Astrocyte (in vitro differentiated cells and primary cell): ENCODE measurements around the gene OSR1. TPM values are rescaled to one million over a fixed set of nuclear protein-coding genes. Genes with fewer than 3 reads are reported as not detected.

Experiments
- DNase-seq: peaks from one replicate; pipeline ENCODE4 v3.0.0-alpha.2; 2010; ENCODE audit warnings: low read depth
- FAIRE-seq: peaks from 2 replicates; lab custom pipeline; 2011; peaks lifted over from hg19 to GRCh38; lab: Jason Lieb, UNC
- H2AFZ ChIP-seq: 2 replicates; pipeline ENCODE4 v1.6.0; 2012; ENCODE audit warnings: low read depth, low read length, inconsistent platforms
- H3K27ac ChIP-seq: 2 replicates; pipeline ENCODE4 v1.5.1; 2011; ENCODE audit warnings: low read depth, low read length, inconsistent platforms
- H3K27me3 ChIP-seq: 2 replicates; pipeline ENCODE4 v1.6.0; 2011; ENCODE audit warnings: low read length, inconsistent platforms; ENCODE audit not compliant: insufficient read depth
- H3K36me3 ChIP-seq: 2 replicates; pipeline ENCODE4 v1.5.1; 2011; ENCODE audit warnings: low read length, inconsistent platforms; ENCODE audit not compliant: insufficient read depth
- H3K4me1 ChIP-seq: 2 replicates; pipeline ENCODE4 v1.5.1; 2011; ENCODE audit warnings: low read length, inconsistent platforms; ENCODE audit not compliant: insufficient read depth
- H3K4me2 ChIP-seq: 2 replicates; pipeline ENCODE4 v1.6.0; 2012; ENCODE audit warnings: low read length, inconsistent platforms
- H3K4me3 ChIP-seq: 2 replicates; pipeline ENCODE4 v1.5.1; 2011; ENCODE audit warnings: low read depth, mild to moderate bottlenecking, low read length, inconsistent platforms; ENCODE audit not compliant: insufficient read depth
- H3K79me2 ChIP-seq: 2 replicates; pipeline ENCODE4 v1.6.0; 2012; ENCODE audit warnings: mild to moderate bottlenecking, low read length, inconsistent platforms; ENCODE audit not compliant: insufficient read depth
- H3K9ac ChIP-seq: 2 replicates; pipeline ENCODE4 v1.6.0; 2012; ENCODE audit warnings: mild to moderate bottlenecking, low read length, inconsistent platforms
- H3K9me3 ChIP-seq: 2 replicates; pipeline ENCODE4 v1.5.1; 2012; ENCODE audit warnings: low read depth, mild to moderate bottlenecking, low read length, inconsistent platforms; ENCODE audit not compliant: insufficient read depth
- H4K20me1 ChIP-seq: 2 replicates; pipeline ENCODE4 v1.6.0; 2012; ENCODE audit warnings: low read length, inconsistent platforms; ENCODE audit not compliant: insufficient read depth
- H3K27ac Mint-ChIP-seq: one replicate; pipeline ENCODE4 v1.8.0; 2021; ENCODE audit warnings: mild to moderate bottlenecking, mixed read lengths; ENCODE audit not compliant: unreplicated experiment
- H3K27me3 Mint-ChIP-seq: one replicate; pipeline ENCODE4 v1.8.0; 2021; ENCODE audit warnings: low read depth, mixed read lengths; ENCODE audit not compliant: unreplicated experiment
- H3K36me3 Mint-ChIP-seq: one replicate; pipeline ENCODE4 v1.8.0; 2021; ENCODE audit warnings: low read depth, mixed read lengths; ENCODE audit not compliant: unreplicated experiment
- H3K4me1 Mint-ChIP-seq: one replicate; pipeline ENCODE4 v1.8.0; 2021; ENCODE audit warnings: low read depth, mixed read lengths; ENCODE audit not compliant: unreplicated experiment
- H3K4me3 Mint-ChIP-seq: one replicate; pipeline ENCODE4 v1.8.0; 2021; ENCODE audit warnings: mild to moderate bottlenecking, moderate library complexity, mixed read lengths; ENCODE audit not compliant: unreplicated experiment
- H3K9me3 Mint-ChIP-seq: one replicate; pipeline ENCODE4 v1.8.0; 2021; ENCODE audit warnings: mild to moderate bottlenecking, mixed read lengths; ENCODE audit not compliant: unreplicated experiment
- EZH2 ChIP-seq: IDR thresholded peaks from 2 replicates; pipeline ENCODE4 v1.6.1; 2012; ENCODE audit warnings: mild to moderate bottlenecking, low read length, inconsistent platforms; ENCODE audit not compliant: insufficient read depth
- total RNA-seq: library from RNA; stranded (reverse); gene quantifications from 2 replicates; pipeline ENCODE4 v1.2.1, GENCODE V29; 2021
- TF ChIP-seq, protein P1 (sequence below): IDR thresholded peaks from 2 replicates; pipeline ENCODE4 v1.5.1; 2011; ENCODE audit warnings: low read depth, mild to moderate bottlenecking, inconsistent platforms, low read length, moderate library complexity; ENCODE audit not compliant: insufficient read depth

OSR1 gene
- total RNA-seq, 1 donor from 2014 or later = 1.0 TPM

DNA sequence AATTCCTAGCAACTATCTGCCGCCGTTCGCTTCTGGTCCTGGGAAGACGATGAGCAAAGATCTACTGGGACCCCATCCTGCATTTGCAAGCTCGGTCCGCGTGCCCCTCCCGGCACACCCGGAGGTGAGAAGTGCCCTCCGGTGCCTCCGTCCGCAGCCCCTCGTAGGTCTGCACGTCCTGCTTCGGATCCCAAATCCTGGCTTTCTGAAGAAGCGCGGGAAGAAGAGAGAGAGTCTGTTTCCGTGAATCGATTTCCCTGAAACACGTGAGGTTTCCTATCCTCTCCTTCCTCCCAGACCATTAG, 5.0 kb upstream of the OSR1 start:
- Mint-ChIP-seq H3K9me3 (peaks cover 5% of the 10 kb centered on the region), H3K27ac (no peak overlapping the region), H3K4me3 (peak overlapping the region; percentile 86), H3K4me1 (no peaks in the 10 kb centered on the region), H3K36me3 (no peaks in the 10 kb centered on the region), H3K27me3 (peaks cover 88% of the 10 kb centered on the region)
- H3K4me2 ChIP-seq = peak overlapping the region; percentile 90
- no peaks in the 10 kb centered on the region for H3K79me2 ChIP-seq
- TF ChIP-seq, protein P1, sequence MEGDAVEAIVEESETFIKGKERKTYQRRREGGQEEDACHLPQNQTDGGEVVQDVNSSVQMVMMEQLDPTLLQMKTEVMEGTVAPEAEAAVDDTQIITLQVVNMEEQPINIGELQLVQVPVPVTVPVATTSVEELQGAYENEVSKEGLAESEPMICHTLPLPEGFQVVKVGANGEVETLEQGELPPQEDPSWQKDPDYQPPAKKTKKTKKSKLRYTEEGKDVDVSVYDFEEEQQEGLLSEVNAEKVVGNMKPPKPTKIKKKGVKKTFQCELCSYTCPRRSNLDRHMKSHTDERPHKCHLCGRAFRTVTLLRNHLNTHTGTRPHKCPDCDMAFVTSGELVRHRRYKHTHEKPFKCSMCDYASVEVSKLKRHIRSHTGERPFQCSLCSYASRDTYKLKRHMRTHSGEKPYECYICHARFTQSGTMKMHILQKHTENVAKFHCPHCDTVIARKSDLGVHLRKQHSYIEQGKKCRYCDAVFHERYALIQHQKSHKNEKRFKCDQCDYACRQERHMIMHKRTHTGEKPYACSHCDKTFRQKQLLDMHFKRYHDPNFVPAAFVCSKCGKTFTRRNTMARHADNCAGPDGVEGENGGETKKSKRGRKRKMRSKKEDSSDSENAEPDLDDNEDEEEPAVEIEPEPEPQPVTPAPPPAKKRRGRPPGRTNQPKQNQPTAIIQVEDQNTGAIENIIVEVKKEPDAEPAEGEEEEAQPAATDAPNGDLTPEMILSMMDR = no peak
- TF ChIP-seq EZH2 = no peak
- H4K20me1 ChIP-seq = no peaks in the 10 kb centered on the region
- H3K27me3 ChIP-seq = peaks cover 68% of the 10 kb centered on the region
- H3K4me1 ChIP-seq = peaks cover 12% of the 10 kb centered on the region
- FAIRE-seq (no peak), DNase-seq (no peak)
- no peaks in the 10 kb centered on the region for H3K9me3 ChIP-seq
- peak overlapping the region; percentile 84 for H3K4me3 ChIP-seq
- H3K27ac ChIP-seq = no peak overlapping the region
- no peaks in the 10 kb centered on the region for H3K36me3 ChIP-seq
- H3K9ac ChIP-seq = peak overlapping the region; percentile 72
- peak overlapping the region; percentile 48 for H2AFZ ChIP-seq

DNA sequence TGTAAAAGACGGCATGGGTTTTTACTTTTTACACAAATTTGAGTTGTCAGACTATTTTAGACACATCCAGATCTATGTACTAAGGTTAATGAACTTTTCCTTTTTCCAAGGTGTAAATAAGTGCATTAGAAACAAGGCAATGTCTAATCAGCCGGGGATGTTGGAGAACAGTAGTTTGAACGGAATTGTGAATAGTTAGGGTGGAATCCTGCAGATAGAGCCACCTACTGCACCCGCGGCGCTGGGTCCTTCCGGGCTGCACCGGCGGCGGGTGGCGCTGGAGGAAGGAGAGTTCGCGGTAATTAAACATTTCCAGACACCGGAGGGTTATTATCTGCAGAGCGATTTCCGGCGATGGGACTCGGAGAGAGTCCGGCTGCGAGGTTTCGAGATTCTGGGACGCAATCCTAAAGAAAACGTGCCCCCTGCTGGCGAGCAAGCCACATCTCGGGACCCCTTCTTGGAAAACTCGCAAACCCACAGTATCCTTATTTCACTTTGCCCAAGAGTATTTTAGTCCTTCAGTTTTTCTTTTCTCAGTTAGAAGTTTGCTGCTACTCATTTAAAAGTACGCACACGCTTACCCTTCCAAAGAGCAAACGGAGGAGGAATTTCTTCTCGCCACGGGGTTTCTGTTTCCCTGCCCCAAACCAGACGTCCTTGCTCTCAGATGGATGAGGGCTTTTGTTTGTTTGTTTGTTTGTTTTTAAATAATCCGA, 4.5 kb upstream of the OSR1 start:
- peak; percentile 55 for DNase-seq
- H3K9me3 ChIP-seq = no peaks in the 10 kb centered on the region
- H3K27ac ChIP-seq = no peak overlapping the region
- H3K4me1 Mint-ChIP-seq = no peaks in the 10 kb centered on the region
- peak overlapping the region; percentile 53 for H2AFZ ChIP-seq
- peak overlapping the region; percentile 72 for H3K9ac ChIP-seq
- peak overlapping the region; percentile 90 for H3K4me2 ChIP-seq
- peaks cover 1% of the 10 kb centered on the region for H3K79me2 ChIP-seq
- H4K20me1 ChIP-seq = no peaks in the 10 kb centered on the region
- peaks cover 84% of the 10 kb centered on the region for H3K27me3 Mint-ChIP-seq
- FAIRE-seq = peak; percentile 50
- H3K4me3 Mint-ChIP-seq = peak overlapping the region; percentile 86
- H3K27me3 ChIP-seq = peaks cover 70% of the 10 kb centered on the region
- no peak for TF ChIP-seq EZH2
- TF ChIP-seq, protein P1 = peak; percentile 85
- no peaks in the 10 kb centered on the region for H3K36me3 ChIP-seq
- H3K36me3 Mint-ChIP-seq = no peaks in the 10 kb centered on the region
- no peak overlapping the region for H3K27ac Mint-ChIP-seq
- peak overlapping the region; percentile 84 for H3K4me3 ChIP-seq
- H3K4me1 ChIP-seq = peaks cover 15% of the 10 kb centered on the region
- peaks cover 5% of the 10 kb centered on the region for H3K9me3 Mint-ChIP-seq

GRCh38 chr2:19362094-19362754, 3.8 kb upstream of the OSR1 start:
- H3K4me3 ChIP-seq = peak overlapping the region; percentile 84
- Mint-ChIP-seq H3K36me3 (no peaks in the 10 kb centered on the region), H3K27ac (no peak overlapping the region), H3K4me3 (peak overlapping the region; percentile 86), H3K4me1 (no peaks in the 10 kb centered on the region), H3K9me3 (peaks cover 11% of the 10 kb centered on the region), H3K27me3 (peaks cover 84% of the 10 kb centered on the region)
- peaks cover 8% of the 10 kb centered on the region for H3K79me2 ChIP-seq
- peaks cover 6% of the 10 kb centered on the region for H4K20me1 ChIP-seq
- H3K9me3 ChIP-seq = no peaks in the 10 kb centered on the region
- peaks cover 20% of the 10 kb centered on the region for H3K4me1 ChIP-seq
- peak overlapping the region; percentile 72 for H3K9ac ChIP-seq
- no peaks in the 10 kb centered on the region for H3K36me3 ChIP-seq
- peak overlapping the region; percentile 53 for H2AFZ ChIP-seq
- no peak overlapping the region for H3K27ac ChIP-seq
- DNase-seq (no peak), FAIRE-seq (no peak)
- peaks cover 71% of the 10 kb centered on the region for H3K27me3 ChIP-seq
- no peak for TF ChIP-seq EZH2
- TF ChIP-seq, protein P1 = no peak
- H3K4me2 ChIP-seq = peak overlapping the region; percentile 90
